A549 (cell line): ENCODE data around the gene NHLRC1. TPM values are rescaled to one million over a fixed set of nuclear protein-coding genes. Genes with fewer than 3 reads are reported as not detected.

ENCODE experiments used
- ATAC-seq, 2 experiments: fragments of 200-7000 bp in 1 of 2; fragments of >200 bp in 1 of 2; cut with Nextera tagmentation in 1 of 2; cut with Tn5 transposase in 1 of 2; 3 replicates each; pipeline versions ENCODE4 v1.8.0 to v1.9.1; 2018 to 2020; ENCODE audit warnings: mild to moderate bottlenecking in 1 of 2, moderate library complexity in 1 of 2
- CTCF ChIA-PET: fragments of 300-600 bp; sonication (Branson Sonifier 250); formaldehyde crosslinking; extraction: SDS; loops from one replicate; lab custom pipeline; 2021; ENCODE audit warnings: antibody characterized with exemption, inconsistent platforms; lab: Yijun Ruan, JAX
- POLR2A ChIA-PET: fragments of 350-600 bp; formaldehyde crosslinking; extraction: SDS; loops from one replicate; lab custom pipeline; 2021; ENCODE audit warnings: antibody characterized with exemption, inconsistent platforms; lab: Yijun Ruan, JAX
- DNase-seq, 2 experiments: peaks; one replicate each; pipeline versions ENCODE4 v3.0.0 to v3.0.0-alpha.2; 2011 to 2016; ENCODE audit warnings: low read depth in 1 of 2, low spot score in 1 of 2
- FAIRE-seq: peaks from 2 replicates; lab custom pipeline; 2011; peaks lifted over from hg19 to GRCh38; lab: Jason Lieb, UNC
- H3K27ac ChIP-seq, 2 experiments: fragments of >200 bp; sonication (Bioruptor Twin); formaldehyde crosslinking; 3 replicates each; pipeline ENCODE4 v1.5.1; 2016 to 2017
- H3K4me1 ChIP-seq: fragments of >200 bp; sonication (Bioruptor Twin); formaldehyde crosslinking; 3 replicates; pipeline ENCODE4 v1.6.1; 2016
- H3K4me2 ChIP-seq: fragments of >200 bp; sonication (Bioruptor Twin); formaldehyde crosslinking; 3 replicates; pipeline ENCODE4 v1.6.1; 2016
- H3K4me3 ChIP-seq: fragments of >200 bp; sonication (Bioruptor Twin); formaldehyde crosslinking; 3 replicates; pipeline ENCODE4 v1.5.1; 2016
- H3K9me3 ChIP-seq: fragments of >200 bp; sonication (Bioruptor Twin); formaldehyde crosslinking; 3 replicates; pipeline ENCODE4 v1.6.1; 2016
- BCL3 ChIP-seq: fragments of >200 bp; sonication (Bioruptor Twin); formaldehyde crosslinking; IDR thresholded peaks from 3 replicates; pipeline ENCODE4 v1.6.1; 2016
- BHLHE40 ChIP-seq: IDR thresholded peaks from 2 replicates; pipeline ENCODE4 v1.6.1; 2012; ENCODE audit warnings: low read depth, low read length, inconsistent platforms
- CTCF ChIP-seq: fragments of >200 bp; sonication (Bioruptor Twin); formaldehyde crosslinking; IDR thresholded peaks from 3 replicates; pipeline ENCODE4 v1.5.1; 2016
- FOXS1 ChIP-seq: fragments of 250-450 bp; sonication (Bioruptor Pico); IDR thresholded peaks from 2 replicates; pipeline ENCODE4 v1.5.0; 2020; ENCODE audit warnings: mild to moderate bottlenecking, moderate library complexity
- HDAC2 ChIP-seq: fragments of 200-600 bp; sonication (generic); IDR thresholded peaks from 2 replicates; pipeline ENCODE4 v1.6.1; 2016
- HMGXB4 ChIP-seq: fragments of 250-450 bp; sonication (Bioruptor Pico); IDR thresholded peaks from 2 replicates; pipeline ENCODE4 v1.5.0; 2021; ENCODE audit warnings: mild to moderate bottlenecking, moderate library complexity, borderline replicate concordance
- HOXB5 ChIP-seq: fragments of 250-450 bp; sonication (Bioruptor Pico); IDR thresholded peaks from 2 replicates; pipeline ENCODE4 v1.5.0; 2020; ENCODE audit warnings: mild to moderate bottlenecking, moderate library complexity
- JUN ChIP-seq, 2 experiments: fragments of >200 bp; sonication (Bioruptor Twin); formaldehyde crosslinking; IDR thresholded peaks; 2 replicates in 1 of 2; 3 replicates in 1 of 2; pipeline ENCODE4 v1.6.1; 2016 to 2017
- NPAS2 ChIP-seq: fragments of 250-450 bp; sonication (Bioruptor Pico); IDR thresholded peaks from 2 replicates; pipeline ENCODE4 v1.8.0; 2022; ENCODE audit warnings: mild to moderate bottlenecking, moderate library complexity, borderline replicate concordance
- PHF8 ChIP-seq: fragments of 200-600 bp; sonication (generic); IDR thresholded peaks from 2 replicates; pipeline ENCODE4 v1.6.1; 2016; ENCODE audit warnings: low read depth, mild to moderate bottlenecking, antibody characterized with exemption, moderate library complexity, borderline replicate concordance
- POLR2A ChIP-seq: IDR thresholded peaks from 2 replicates; pipeline ENCODE4 v1.6.1; 2012; ENCODE audit warnings: mild to moderate bottlenecking, low read length
- RAD21 ChIP-seq, 2 experiments: fragments of >200 bp in 1 of 2; sonication (Bioruptor Twin) in 1 of 2; formaldehyde crosslinking in 1 of 2; IDR thresholded peaks in 1 of 2; conservative IDR thresholded peaks in 1 of 2; 2 replicates in 1 of 2; 3 replicates in 1 of 2; pipeline ENCODE4 v1.6.1; 2012 to 2018; ENCODE audit warnings: inconsistent platforms in 1 of 2
- RFX5 ChIP-seq: fragments of 450-650 bp; IDR thresholded peaks from 2 replicates; pipeline ENCODE4 v1.7.1; 2014; ENCODE audit warnings: antibody characterized with exemption, mild to moderate bottlenecking, moderate library complexity
- TFCP2L1 ChIP-seq: fragments of 250-450 bp; sonication (Bioruptor Pico); IDR thresholded peaks from 2 replicates; pipeline ENCODE4 v1.5.0; 2021; ENCODE audit warnings: mild to moderate bottlenecking
- ZSCAN20 ChIP-seq: fragments of 250-450 bp; sonication (Bioruptor Pico); IDR thresholded peaks from 2 replicates; pipeline ENCODE4 v1.8.0; 2022; ENCODE audit warnings: mild to moderate bottlenecking, moderate library complexity
- WGBS: methylation state at CpG from one replicate; pipeline ENCODE4 v1.1.6; 2017; ENCODE audit errors: missing lambda C conversion rate; 5-methylcytosine and 5-hydroxymethylcytosine counted together
- polyA plus RNA-seq, 4 experiments: library from polyadenylated mRNA; depleted of rRNA in 3 of 4; stranded (reverse); fragments of >200 nt; fragmentation: RNase III in 1 of 4; extraction: RNeasy Plus Mini Kit Qiagen cat#74134 plus additional on column Dnase treatment in 1 of 4; gene quantifications; 2 replicates in 3 of 4; 3 replicates in 1 of 4; pipeline ENCODE4 v1.2.3, GENCODE V29; 2011 to 2017
- TF ChIP-seq, protein P1 (sequence below): IDR thresholded peaks from 2 replicates; pipeline ENCODE4 v1.6.1; 2012; ENCODE audit warnings: low read depth, borderline replicate concordance

Gene NHLRC1
- polyA plus RNA-seq, 2 of the 4 experiments (the other 2 are of a cell fraction) = 1.7 to 3.1 TPM

GRCh38 chr6:18160911-18161310 lies 38.4 kb upstream of the NHLRC1 start:
- DNase-seq (no peak), FAIRE-seq (no peak), ATAC-seq (no peak)
- WGBS = 88% methylated on average over 1 of the region's 1 CpG
- 0 out of 3 replicates have a peak, but pooled peaks cover 5% of the 10 kb centered on the region for H3K4me1 ChIP-seq
- TF ChIP-seq PHF8 (no peak), HDAC2 (no peak)
- H3K9me3 ChIP-seq = no peaks in the 10 kb centered on the region
- no peak overlapping the region for H3K27ac ChIP-seq
- ChIA-PET POLR2A (no interaction called here), CTCF (no interaction called here)
- H3K4me3 ChIP-seq = no peak overlapping the region
- H3K4me2 ChIP-seq = no peak overlapping the region

DNA sequence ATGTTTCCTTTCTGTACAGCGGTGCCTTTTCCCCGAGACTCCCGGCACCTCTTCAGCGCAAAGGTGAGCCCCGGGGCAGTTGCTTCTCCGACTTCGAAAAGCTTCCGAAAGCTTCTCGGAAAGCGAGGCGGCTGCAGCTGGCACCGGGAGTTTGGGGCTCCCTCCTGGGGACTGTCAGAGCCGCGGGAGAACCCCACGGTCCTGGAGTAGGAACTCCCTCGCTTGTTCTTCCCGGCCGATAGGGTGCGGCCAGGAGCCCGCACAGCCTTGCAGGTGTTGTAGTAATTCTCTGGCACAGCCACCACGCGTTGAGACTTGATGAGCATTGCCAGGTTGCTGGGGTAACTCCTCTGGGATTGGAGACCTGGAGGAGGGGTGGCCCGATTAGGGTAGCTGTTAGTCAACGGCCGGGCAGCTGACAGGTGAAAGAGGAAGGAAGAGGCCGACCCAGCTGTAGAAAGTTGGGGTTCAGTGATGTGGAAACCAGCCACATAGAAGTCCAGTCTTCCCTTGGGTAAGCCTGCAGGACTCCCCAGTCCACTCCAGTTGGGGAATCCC lies 33.5 kb upstream of the NHLRC1 start:
- ATAC-seq = peak; percentile 81 to 88
- Histone ChIP-seq H3K9me3 (no peaks in the 10 kb centered on the region), H3K4me1 (peaks cover 17% of the 10 kb centered on the region), H3K4me3 (peak overlapping the region; percentile 89), H3K4me2 (peak overlapping the region; percentile 83), H3K27ac (peak overlapping the region; percentile 78 to 90)
- TF ChIP-seq HMGXB4 (no peak), RAD21 (conservative IDR thresholded peaks at IDR 0.05 in 1 of 2, IDR thresholded peaks at IDR 0.05 in 1 of 2) (peak in 1 of 2 experiments; percentile 32; a peak in 2 of 5 replicates), CTCF (peak; percentile 22; the same call in 2 of the 3 replicates)
- DNase-seq = peak; percentile 75 to 76
- ChIA-PET POLR2A (no interaction called here), CTCF (interaction anchor here (0.9 to 1.8 kb wide), 2 partner anchors 10 to 15 kb away, joined by 4 read pairs; no protein-coding TSS in a partner anchor)
- WGBS = 10% methylated on average over 4 of the region's 26 CpGs
- no peak for FAIRE-seq

DNA sequence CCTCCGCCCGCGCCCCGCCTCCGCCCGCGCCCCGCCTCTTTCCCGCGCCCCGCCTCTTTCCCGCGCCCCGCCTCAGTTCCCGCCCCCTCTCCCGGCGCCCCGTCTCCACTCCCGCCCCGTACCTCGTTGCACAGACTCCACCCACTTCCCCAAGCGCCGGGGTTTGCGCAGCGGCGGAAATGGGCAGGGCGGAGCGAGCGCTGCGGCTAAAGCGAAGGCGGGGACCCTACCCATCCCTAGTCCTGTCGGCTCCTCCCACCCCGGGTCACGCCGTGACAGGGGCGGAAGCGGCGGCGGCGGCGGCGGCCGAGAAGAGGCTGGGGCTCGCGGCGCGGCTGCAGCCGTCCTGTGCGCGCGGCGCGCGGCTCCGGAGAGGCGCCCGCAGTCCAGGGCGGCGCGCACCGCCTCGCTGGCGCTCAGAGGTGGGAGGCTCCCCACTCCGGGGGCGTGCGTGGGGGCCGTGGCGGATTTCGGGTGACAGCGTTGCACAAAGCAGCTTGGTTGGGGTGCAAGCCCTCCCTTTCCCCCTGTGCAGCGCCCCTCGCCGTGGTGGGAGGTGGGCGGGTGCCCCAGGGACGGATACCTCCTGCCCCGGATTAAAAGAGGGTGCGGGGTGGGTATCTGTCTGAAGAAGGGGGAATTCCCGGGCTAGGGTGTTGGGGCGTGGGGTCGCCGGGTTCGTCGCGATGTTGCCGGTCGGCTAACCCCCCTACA lies 32.8 kb upstream of the NHLRC1 start, which contains the start of gene KDM1B:
Gene KDM1B, plus strand, starts transcription at position 273 of the 714 bp plus-strand sequence. CDS start 4,474 bp downstream, outside the sequence.
- no peak for FAIRE-seq
- H3K27ac ChIP-seq = peak within 1 kb of the TSS; percentile 78 to 90
- no CpG with 5 or more reads among the region's 87 CpGs for WGBS
- peaks cover 17% of the 10 kb centered on the region for H3K4me1 ChIP-seq
- ChIA-PET CTCF (interaction anchor here (1.8 kb wide), 1 partner anchor 15 kb away, joined by 4 read pairs; no protein-coding TSS in a partner anchor), POLR2A (no interaction called here)
- peak within 1 kb of the TSS; percentile 83 for H3K4me2 ChIP-seq
- TF ChIP-seq, protein P1, sequence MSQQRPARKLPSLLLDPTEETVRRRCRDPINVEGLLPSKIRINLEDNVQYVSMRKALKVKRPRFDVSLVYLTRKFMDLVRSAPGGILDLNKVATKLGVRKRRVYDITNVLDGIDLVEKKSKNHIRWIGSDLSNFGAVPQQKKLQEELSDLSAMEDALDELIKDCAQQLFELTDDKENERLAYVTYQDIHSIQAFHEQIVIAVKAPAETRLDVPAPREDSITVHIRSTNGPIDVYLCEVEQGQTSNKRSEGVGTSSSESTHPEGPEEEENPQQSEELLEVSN = no peak
- TF ChIP-seq PHF8 (peak; percentile 45; the same call in 1 of the 2 replicates), CTCF (no peak), BHLHE40 (no peak), FOXS1 (CRISPR knock-in tag) (no peak), HOXB5 (no peak), RFX5 (no peak), ZSCAN20 (no peak), TFCP2L1 (CRISPR knock-in tag) (no peak), POLR2A (peak; percentile 55), BCL3 (0 out of 3 replicates have a peak, but pooled peaks have one; percentile 16), NPAS2 (CRISPR knock-in tag) (no peak), JUN (IDR thresholded peaks at IDR 0.05) (no peak)
- no peaks in the 10 kb centered on the region for H3K9me3 ChIP-seq
- ATAC-seq = peak; percentile 92 to 95
- peak; percentile 89 to 95 for DNase-seq
- H3K4me3 ChIP-seq = peak within 1 kb of the TSS; percentile 89
